Lower lobe of right lung (tissue), 2 donors: ENCODE measurements around the gene COX6B2. TPM values are rescaled to one million over a fixed set of nuclear protein-coding genes. Genes with fewer than 3 reads are reported as not detected.
A peak's percentile ranks its signal among the peaks of the same experiment; 100 is the strongest.

Experiments
- ATAC-seq, 2 donors: fragments of 200-7000 bp; cut with Tn5 transposase; one replicate each; pipeline ENCODE4 v1.9.1; 2020 to 2022; ENCODE audit warnings: mild to moderate bottlenecking in 2 of 2, moderate library complexity in 2 of 2
- DNase-seq: peaks from one replicate; pipeline ENCODE4 v3.0.0-alpha.2; 2020
- H3K27ac ChIP-seq: fragments of 200-600 bp; one replicate; pipeline ENCODE4 v1.8.0; 2022
- H3K27me3 ChIP-seq: fragments of 200-600 bp; one replicate; pipeline ENCODE4 v1.8.0; 2022; ENCODE audit warnings: low read depth
- H3K36me3 ChIP-seq: fragments of 200-600 bp; one replicate; pipeline ENCODE4 v1.8.0; 2022; ENCODE audit warnings: mild to moderate bottlenecking
- H3K4me1 ChIP-seq: fragments of 200-600 bp; one replicate; pipeline ENCODE4 v1.8.0; 2022
- H3K4me3 ChIP-seq: fragments of 200-600 bp; one replicate; pipeline ENCODE4 v1.8.0; 2022; ENCODE audit warnings: mild to moderate bottlenecking
- H3K9me3 ChIP-seq: fragments of 200-600 bp; one replicate; pipeline ENCODE4 v1.8.0; 2022
- intact Hi-C: fragments of 100-400 bp; cut with DNase I; formaldehyde crosslinking; loops from one replicate; pipeline ENCODE4 v1.11.0; 2022
- total RNA-seq: library from RNA; stranded (reverse); fragmentation: NEBNext Ultra II Directional; extraction: Animal tissue kit (Norgen Biotek cat#: 25700); gene quantifications from one replicate; pipeline ENCODE4 v1.2.1, GENCODE V29; 2021
- TF ChIP-seq, protein P1 (sequence below): fragments of 200-600 bp; IDR thresholded peaks from one replicate; pipeline ENCODE4 v1.8.0; 2022; ENCODE audit warnings: antibody characterized with exemption, mild to moderate bottlenecking
- donor health status: DM: no; HTN: yes; CAD: no; lungs with severe emphysema.

Gene COX6B2
- total RNA-seq, 1 donor from 2014 or later: not detected

DNA sequence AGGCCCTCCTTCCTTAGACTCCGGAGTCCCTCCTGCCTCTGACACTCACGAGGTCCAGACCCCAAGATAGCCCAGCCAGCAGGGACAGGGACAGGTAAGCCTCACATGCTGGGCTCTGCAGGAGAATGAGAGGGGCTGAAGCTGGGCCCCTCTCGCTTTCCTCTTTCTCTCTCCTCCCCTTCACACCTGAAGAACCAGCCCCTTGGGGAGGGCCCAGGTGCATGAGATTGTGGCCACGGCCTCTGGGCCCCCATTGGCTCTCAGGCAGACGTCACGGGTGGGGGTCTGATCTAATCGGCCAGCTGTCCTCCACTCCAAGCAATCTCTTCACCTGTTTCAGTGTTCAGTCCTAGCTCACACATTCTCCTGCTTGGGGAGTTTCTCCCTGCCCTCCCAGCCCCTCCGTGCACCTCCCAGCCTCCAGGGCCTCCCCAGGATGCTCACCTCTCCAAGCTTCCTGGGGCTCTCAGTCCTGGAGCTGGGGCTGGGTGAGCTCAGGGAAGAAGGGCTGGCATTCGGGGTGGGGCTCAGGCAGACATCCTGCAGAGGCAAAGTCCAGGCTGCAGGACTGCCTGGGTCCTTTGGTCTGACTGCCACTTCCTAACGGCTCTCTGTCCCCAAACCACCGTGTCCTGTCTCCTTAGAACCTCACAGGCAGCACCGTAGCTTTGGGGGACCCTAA lies 32.2 kb downstream of the COX6B2 start:
- TF ChIP-seq, protein P1, sequence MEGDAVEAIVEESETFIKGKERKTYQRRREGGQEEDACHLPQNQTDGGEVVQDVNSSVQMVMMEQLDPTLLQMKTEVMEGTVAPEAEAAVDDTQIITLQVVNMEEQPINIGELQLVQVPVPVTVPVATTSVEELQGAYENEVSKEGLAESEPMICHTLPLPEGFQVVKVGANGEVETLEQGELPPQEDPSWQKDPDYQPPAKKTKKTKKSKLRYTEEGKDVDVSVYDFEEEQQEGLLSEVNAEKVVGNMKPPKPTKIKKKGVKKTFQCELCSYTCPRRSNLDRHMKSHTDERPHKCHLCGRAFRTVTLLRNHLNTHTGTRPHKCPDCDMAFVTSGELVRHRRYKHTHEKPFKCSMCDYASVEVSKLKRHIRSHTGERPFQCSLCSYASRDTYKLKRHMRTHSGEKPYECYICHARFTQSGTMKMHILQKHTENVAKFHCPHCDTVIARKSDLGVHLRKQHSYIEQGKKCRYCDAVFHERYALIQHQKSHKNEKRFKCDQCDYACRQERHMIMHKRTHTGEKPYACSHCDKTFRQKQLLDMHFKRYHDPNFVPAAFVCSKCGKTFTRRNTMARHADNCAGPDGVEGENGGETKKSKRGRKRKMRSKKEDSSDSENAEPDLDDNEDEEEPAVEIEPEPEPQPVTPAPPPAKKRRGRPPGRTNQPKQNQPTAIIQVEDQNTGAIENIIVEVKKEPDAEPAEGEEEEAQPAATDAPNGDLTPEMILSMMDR: no peak
- no peak for ATAC-seq
- DNase-seq: no peak
- H3K27me3 ChIP-seq: peaks cover 5% of the 10 kb centered on the region
- intact Hi-C loops: no loop called here
- H3K9me3 ChIP-seq: no peaks in the 10 kb centered on the region
- no peaks in the 10 kb centered on the region for H3K4me1 ChIP-seq
- H3K36me3 ChIP-seq: no peaks in the 10 kb centered on the region
- no peak overlapping the region for H3K27ac ChIP-seq
- peak overlapping the region; percentile 30 for H3K4me3 ChIP-seq

DNA sequence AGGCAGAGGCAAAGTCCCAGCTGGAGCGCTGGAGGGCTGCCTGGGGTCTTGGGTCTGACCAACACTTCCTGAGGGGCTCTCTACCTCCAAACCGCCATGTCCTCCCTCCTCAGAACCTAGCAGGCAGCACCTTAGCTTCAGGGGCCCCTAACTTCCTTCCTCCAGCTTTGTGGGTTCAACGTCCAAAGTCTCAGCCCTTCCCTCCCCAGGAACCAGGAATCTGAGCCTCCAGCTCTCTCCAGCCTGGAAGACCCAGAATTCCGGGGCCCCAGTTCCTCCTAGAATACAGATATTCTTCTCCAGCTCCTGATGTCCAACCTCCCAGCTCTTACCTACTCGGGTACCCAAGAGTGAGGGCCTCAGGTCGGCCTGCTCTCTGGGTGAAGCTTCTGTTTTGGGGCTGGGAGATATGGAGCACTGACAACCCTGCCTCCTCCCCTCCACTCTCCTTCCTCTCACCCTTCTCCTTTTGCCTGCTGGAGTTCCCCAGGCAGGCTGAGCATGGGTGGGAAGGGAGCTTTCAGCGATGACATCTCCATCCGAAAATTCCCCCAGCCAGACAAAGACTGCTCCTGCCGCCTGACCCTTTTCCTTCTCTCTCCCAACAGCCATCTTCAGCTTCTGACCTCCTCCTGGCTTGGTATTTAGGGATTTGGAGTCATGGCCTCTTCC lies 32.9 kb downstream of the COX6B2 start:
- H3K27ac ChIP-seq: no peak overlapping the region
- H3K36me3 ChIP-seq: no peaks in the 10 kb centered on the region
- no peaks in the 10 kb centered on the region for H3K4me1 ChIP-seq
- peaks cover 5% of the 10 kb centered on the region for H3K27me3 ChIP-seq
- TF ChIP-seq, protein P1: no peak
- no peaks in the 10 kb centered on the region for H3K9me3 ChIP-seq
- no peak for DNase-seq
- H3K4me3 ChIP-seq: no peak overlapping the region
- ATAC-seq: no peak
- intact Hi-C loops: no loop called here

DNA sequence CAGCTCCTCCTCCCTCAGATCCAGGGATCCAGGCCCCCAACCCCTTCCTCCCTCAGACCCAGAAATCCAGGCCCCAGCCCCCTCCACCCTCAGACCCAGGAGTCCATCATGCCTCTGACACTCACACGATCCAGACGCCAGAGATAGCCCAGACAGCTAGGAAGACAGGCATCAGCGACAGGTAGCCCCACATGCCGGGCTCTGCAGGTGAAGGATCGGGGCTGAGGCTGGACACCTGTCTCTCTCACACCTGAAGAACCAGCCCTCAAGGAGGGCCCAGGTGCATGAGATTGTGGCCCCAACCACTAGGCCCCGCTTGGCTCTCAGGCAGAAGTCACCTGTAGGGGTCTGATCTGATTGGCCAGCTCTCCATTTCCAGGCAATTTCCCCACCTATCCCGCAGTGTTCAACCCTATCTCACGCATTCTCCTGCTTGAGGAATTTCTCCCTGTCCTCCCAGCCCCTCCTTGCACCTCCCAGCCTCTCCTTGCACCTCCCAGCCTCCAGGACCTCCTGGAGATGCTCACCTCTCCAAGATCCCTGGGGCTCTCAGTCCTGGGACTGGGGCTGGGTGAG lies 33.6 kb downstream of the COX6B2 start:
- no peak overlapping the region for H3K27ac ChIP-seq
- H3K4me1 ChIP-seq: no peaks in the 10 kb centered on the region
- intact Hi-C loops: no loop called here
- no peaks in the 10 kb centered on the region for H3K9me3 ChIP-seq
- DNase-seq: no peak
- TF ChIP-seq, protein P1: no peak
- H3K4me3 ChIP-seq: no peak overlapping the region
- no peaks in the 10 kb centered on the region for H3K36me3 ChIP-seq
- peaks cover 5% of the 10 kb centered on the region for H3K27me3 ChIP-seq
- no peak for ATAC-seq

DNA sequence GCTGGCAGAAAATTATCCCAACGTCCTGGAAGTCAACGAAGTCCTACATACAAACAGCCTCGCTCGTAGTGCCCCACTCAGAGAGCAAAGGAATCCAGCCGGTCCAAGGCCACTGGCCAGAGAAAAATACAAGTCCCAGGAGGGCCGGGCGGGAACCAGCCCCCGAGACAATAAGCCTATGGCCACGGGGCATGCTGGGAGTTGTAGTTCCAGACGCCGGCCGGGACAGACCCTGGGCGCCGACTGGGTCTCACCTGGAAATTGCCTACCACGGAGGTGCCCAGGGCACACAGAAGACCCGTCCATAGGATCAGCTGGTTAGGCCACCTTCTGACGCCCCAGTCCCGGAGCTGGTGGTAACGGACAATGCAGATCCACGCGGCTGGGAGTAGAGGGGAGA lies 34.7 kb downstream of the COX6B2 start:
- no peak overlapping the region for H3K27ac ChIP-seq
- intact Hi-C loops: no loop called here
- DNase-seq (no peak), ATAC-seq (peak; percentile 26 to 42)
- no peaks in the 10 kb centered on the region for H3K9me3 ChIP-seq
- H3K36me3 ChIP-seq: no peaks in the 10 kb centered on the region
- no peaks in the 10 kb centered on the region for H3K4me1 ChIP-seq
- H3K27me3 ChIP-seq: peaks cover 5% of the 10 kb centered on the region
- no peak overlapping the region for H3K4me3 ChIP-seq
- TF ChIP-seq, protein P1: no peak

DNA sequence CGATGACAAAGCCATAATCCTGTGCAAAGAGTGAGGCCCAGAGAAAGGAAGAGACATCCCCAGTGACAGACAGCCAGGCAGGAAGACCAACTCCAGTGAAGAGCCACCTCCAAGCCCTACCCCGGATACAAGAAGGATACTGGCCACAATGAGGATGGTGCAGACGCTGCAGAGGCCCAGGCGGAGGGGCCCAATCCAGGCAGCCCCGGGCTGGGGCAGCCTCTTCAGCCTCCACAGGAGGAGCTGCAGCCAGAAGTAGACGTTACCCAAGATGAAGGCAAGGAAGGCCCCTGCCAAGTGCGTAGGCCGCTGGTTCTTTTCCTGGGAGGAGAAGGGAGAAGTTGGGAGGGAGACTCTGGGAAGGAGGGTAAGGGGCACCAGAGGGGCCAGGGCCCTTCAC lies 37.9 kb downstream of the COX6B2 start:
- H3K36me3 ChIP-seq: no peaks in the 10 kb centered on the region
- DNase-seq (no peak), ATAC-seq (no peak)
- no peak overlapping the region for H3K27ac ChIP-seq
- peaks cover 5% of the 10 kb centered on the region for H3K27me3 ChIP-seq
- no peaks in the 10 kb centered on the region for H3K9me3 ChIP-seq
- H3K4me3 ChIP-seq: no peak overlapping the region
- TF ChIP-seq, protein P1: no peak
- H3K4me1 ChIP-seq: no peaks in the 10 kb centered on the region
- intact Hi-C loops: no loop called here
